OCI-M1 (cell line): Measurements from ENCODE around the gene DNMT3L.
"Not testable (repeated sequence)": the region's sequence is repeated elsewhere in the genome, so short reads cannot be mapped to it uniquely, and the experiment has no call there.

Experiments used
- DNase-seq: peaks from one replicate; lab custom pipeline; 2025; lab: John Stamatoyannopoulos, UW

Gene DNMT3L

GRCh38 chr21:44247904-44248303 lies 13.8 kb downstream of the DNMT3L start:
- not testable (repeated sequence) for DNase-seq

DNA sequence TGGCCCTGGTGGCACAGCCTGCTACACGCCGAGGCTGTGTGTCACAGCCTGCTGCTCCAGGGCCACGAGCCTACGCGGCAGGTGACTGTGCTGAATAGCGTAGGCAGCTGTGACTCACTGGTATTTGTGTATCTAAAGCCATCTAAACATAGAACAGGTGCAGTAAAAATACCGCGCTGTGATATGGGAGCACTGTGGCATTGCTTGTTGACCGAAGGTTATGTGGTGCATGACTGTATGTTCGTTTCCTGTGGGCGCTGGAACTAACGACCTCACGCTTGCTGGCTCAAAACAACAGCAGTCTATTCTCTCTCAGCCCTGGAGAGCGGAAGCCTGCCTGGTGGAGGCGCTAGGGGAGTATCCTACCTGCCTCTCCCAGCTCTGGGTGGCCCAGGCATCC lies 17.7 kb downstream of the DNMT3L start:
- DNase-seq, result not testable (repeated sequence)

DNA sequence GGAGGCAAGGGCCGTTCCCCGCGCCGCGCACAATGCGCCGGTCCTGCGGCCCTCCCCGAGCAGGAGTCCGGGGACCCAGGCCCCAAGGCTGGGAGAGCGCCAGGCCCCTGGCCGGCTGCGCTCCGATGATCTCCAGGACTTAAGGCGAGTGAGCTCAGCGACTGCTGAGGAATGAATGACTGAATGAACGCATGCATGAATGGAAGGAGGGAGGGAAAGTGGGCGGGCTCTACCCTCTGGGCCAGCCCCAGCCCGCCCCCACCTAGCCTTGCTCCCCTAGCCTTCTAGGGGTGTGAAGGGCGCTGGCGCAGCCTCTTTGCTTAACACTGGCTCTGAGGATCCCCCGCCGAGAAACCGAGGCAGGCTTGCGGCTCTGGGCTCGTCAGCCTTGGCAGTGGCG lies 20.4 kb downstream of the DNMT3L start:
- DNase-seq, result not testable (repeated sequence)

DNA sequence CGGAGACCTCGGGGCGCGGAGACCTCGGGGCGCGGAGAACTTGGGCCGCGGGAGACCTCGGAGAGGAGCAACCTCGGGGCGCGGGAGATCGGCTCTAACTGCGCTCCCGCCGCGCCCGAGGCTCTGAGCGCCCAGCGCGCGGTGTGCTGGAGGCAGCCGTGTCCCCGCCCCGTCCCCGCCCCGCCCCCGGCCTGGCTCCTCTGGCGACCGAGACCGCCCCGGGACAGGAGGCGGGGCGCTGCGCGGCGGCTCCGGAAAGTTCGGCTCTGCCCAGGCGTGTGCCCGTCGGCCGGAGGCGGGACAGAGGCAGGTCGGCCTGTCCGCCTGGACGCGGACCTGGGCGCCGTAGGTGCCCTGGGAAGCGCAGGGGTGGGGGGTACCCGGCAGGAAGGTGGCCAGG lies 20.9 kb downstream of the DNMT3L start, which contains the start of gene ICOSLG:
TSS of gene ICOSLG (minus strand) at position 102 of the 400 bp plus-strand sequence. CDS start 126 bp downstream, outside the sequence.
- not testable (repeated sequence) for DNase-seq

DNA sequence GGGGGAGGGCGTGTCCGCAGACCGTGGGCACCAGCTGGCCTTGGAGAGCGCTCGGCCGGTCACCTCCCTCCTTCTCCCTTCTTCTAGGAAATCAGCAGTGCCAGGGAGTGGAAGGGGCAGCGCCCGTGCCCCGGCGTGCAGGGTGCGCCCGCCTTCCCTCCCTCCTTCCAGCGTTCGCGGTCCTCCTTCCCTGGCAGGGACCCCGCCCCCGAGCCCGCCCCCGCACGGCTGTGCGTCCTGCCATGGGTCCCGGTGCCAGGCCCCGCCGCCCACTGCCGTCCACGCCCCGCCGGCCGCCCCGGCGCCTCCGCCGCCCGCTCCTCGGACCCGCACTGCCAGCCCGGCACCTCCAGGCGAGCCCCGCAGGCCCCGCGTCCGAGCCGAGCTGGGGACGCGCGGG lies 21.3 kb downstream of the DNMT3L start:
- DNase-seq, result not testable (repeated sequence)

DNA sequence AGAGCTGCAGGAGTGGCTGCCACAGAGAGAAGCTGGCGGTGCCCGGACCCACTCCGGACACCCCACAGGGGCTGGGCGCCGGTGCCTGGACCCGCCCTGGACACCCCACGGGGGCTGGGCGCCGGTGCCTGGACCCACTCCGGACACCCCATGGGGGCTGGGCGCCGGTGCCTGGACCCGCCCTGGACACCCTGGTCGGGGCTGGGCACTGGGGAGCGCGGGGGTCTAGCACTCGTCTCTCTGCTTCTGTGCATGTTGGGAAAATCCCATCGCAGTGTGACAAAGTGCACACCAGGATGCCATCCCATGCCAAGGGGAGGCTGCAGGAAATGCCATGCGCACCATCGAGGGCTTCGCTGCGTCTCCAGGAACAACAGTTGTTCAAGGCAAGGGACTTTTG lies 32.1 kb downstream of the DNMT3L start:
- DNase-seq, result not testable (repeated sequence)

- not testable (repeated sequence) for DNase-seq
Measured at GRCh38 chr21:44228109-44228508, 33.6 kb downstream of the DNMT3L start.

DNA sequence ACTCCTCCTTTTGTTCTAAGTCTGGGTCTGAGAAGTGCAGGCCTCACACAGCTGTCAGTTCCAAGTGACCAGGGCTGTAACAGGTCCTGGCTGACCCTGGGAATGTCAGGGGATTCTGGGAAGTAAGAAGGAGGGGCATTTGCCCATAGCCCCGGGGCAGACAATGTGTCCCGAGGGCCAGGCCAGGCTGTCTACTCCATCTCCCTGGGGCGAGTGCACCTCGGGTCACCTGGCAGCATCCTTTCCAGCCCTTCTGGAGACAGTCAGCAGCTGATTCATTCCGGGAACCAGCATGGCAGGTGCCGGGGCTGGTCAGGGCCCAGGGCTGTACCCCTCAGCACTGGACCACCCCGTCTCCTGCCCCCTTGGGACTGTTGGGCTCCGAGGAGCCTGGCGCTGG lies 34.1 kb downstream of the DNMT3L start:
- not testable (repeated sequence) for DNase-seq

DNA sequence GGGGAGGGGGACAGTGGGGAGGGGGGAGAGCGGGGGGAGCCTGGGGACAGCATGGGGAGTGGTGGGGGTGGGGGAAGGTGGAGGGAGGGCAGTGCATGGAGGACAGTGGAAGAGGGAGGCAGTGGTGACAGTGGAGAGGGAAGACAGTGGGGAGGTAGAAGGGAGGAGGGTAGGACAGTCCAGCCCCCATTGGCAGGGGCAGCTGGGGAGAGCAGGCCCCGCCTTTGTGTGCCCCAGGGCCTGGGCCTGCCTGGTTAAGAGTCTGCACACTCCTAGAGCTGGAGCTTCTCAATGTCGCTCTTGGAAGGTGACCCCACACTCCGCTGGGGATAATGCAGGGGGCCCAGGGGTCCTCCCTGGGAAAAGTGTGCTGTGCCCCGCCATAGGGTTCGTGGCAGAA lies 36.1 kb downstream of the DNMT3L start:
- not testable (repeated sequence) for DNase-seq

DNA sequence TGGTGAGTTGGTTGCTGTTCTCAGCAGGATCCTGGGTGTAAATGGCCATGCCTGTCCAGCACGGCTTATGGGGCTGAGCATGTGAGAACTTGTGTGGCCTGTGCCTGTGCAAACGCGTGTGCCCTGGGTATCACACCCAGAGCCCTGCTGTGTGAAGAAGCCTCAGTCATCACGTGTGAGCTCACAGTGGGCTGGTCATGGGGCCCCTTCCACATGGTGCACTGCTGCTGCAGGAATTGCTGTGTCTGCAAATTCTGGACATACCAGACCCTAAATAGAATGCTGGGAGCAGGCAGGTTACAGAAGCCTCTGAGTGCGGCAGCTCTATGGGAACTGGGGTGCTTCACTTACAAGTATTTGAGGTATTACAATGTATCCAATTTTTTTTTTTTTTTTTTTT lies 38.4 kb downstream of the DNMT3L start:
- DNase-seq, result not testable (repeated sequence)

DNA sequence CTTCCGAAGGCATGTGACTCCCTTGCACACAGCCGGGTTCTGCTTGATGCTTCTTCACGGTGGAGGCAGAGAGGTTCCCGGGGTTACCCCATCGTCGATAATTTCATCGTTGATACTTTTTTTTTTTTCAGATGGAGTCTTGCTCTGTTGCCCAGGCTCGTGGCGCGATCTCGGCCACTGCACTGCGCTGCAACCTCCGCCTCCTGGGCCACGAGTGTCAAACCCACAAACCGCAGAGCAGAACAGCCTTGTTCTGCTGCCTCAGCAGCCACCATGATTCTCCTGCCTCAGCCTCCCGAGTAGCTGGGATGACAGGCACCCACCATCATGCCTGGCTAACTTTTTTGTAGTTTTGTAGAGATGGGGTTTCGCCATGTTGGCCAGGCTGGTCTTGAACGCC lies 41.0 kb downstream of the DNMT3L start:
- DNase-seq, result not testable (repeated sequence)

- not testable (repeated sequence) for DNase-seq
Measured at GRCh38 chr21:44218461-44218860, 43.2 kb downstream of the DNMT3L start.

GRCh38 chr21:44211978-44212377 lies 49.7 kb downstream of the DNMT3L start:
- DNase-seq, result not testable (repeated sequence)

DNA sequence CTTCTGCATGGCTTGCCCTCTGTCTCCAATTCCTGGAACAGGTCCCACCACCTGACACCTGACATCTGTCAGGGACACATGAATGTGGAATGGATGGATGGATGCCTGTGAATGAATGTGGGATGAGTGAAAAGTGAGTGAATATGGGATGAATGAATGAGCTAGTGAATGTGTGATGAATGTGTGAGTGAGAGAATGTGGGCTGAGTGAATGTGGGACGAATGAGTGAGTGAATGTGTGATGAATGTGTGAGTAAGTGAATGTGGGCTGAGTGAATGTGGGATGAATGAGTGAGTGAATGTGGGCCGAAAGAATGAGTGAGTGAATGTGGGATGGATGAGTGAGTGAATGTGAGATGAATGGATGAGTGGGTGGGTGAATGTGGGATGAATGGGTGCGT lies 50.1 kb downstream of the DNMT3L start:
- DNase-seq, result not testable (repeated sequence)

- not testable (repeated sequence) for DNase-seq
Measured at GRCh38 chr21:44207860-44208646, 53.6 kb downstream of the DNMT3L start.

GRCh38 chr21:44206698-44207676 lies 54.7 kb downstream of the DNMT3L start:
- DNase-seq, result not testable (repeated sequence)

DNA sequence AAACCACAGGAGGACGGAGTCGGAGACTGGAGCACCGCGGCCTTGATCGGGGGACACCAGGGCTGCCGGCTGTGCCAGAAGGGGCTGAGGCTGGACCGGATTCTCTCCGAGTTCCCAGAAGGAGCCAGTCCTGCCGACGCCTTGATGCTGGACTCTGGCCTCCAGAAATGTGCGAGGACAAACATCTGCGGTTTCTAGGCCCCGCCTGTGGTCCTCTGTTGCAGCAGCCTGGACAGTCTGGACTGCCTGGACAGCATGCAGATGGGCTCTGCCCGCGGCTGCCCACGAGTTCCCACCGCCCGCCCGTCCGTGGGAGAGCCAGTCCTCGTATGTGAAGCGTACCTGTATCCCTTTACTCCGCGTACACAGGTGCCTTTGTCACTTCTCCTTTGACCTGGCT lies 55.5 kb downstream of the DNMT3L start:
- DNase-seq, result not testable (repeated sequence)

GRCh38 chr21:44202590-44203299 lies 59.0 kb downstream of the DNMT3L start:
- DNase-seq, result not testable (repeated sequence)

GRCh38 chr21:44199997-44200396 lies 61.7 kb downstream of the DNMT3L start:
- not testable (repeated sequence) for DNase-seq

- DNase-seq, result no peak
Measured at GRCh38 chr21:44199448-44199847, 62.2 kb downstream of the DNMT3L start.

DNA sequence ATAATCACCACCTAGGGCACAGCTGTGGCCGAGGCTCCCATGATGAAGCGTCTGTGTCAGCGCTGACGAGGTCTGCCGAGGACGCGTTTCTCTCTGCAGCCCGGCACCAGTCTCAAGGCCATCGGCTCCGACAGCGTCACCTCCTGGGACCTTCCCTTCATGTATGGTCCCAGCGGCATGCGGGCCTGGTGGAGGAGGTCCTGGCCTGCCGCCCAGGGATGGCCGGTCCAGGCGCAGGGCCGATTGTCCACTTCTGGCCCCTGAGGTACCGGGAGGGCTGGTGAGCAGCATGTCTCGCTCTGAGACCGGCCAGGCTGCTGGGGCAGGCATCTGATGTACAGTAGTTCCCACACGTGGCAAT lies 64.6 kb downstream of the DNMT3L start:
- not testable (repeated sequence) for DNase-seq
